SK-N-SH (cell line): ENCODE results near the gene DYNC1H1. TPM values are rescaled to one million over a fixed set of nuclear protein-coding genes. Genes with fewer than 3 reads are reported as not detected.

ENCODE experiments used
- CTCF ChIA-PET: fragments of 300-600, 350-600 bp; formaldehyde crosslinking; extraction: SDS; loops from one replicate; lab custom pipeline; 2021; lab: Yijun Ruan, JAX
- POLR2A ChIA-PET: fragments of 350-600 bp; sonication (Branson Sonifier 250); formaldehyde crosslinking; extraction: SDS; loops from one replicate; lab custom pipeline; 2020; ENCODE audit warnings: antibody characterized with exemption, inconsistent platforms; lab: Yijun Ruan, JAX
- DNase-seq: peaks from one replicate; pipeline ENCODE4 v3.0.0; 2012
- H2AFZ ChIP-seq: fragments of 200-600 bp; sonication (generic); 2 replicates; pipeline ENCODE4 v1.8.1; 2016; ENCODE audit warnings: antibody characterized with exemption, mild to moderate bottlenecking, low read depth
- H3F3A ChIP-seq: fragments of 200-600 bp; sonication (generic); replicated peaks from 2 replicates; pipeline ENCODE3; 2016; ENCODE audit warnings: antibody characterized with exemption, mild to moderate bottlenecking; ENCODE audit not compliant: insufficient read depth
- H3K27ac ChIP-seq, 2 experiments: fragments of 200-500 bp in 1 of 2; fragments of 200-600 bp in 1 of 2; sonication (Bioruptor generic) in 1 of 2; sonication (generic), shearing (Covaris generic) in 1 of 2; 2 replicates each; pipeline versions ENCODE4 v1.5.1 to v1.6.1; 2014 to 2016; ENCODE audit warnings: low read depth in 2 of 2, inconsistent platforms in 1 of 2, low read length in 1 of 2, mild to moderate bottlenecking in 1 of 2, mixed read lengths in 1 of 2
- H3K27me3 ChIP-seq: fragments of 200-600 bp; sonication (generic), shearing (Covaris generic); 2 replicates; pipeline ENCODE4 v1.6.1; 2016; ENCODE audit warnings: mixed run types; ENCODE audit not compliant: insufficient read depth
- H3K36me3 ChIP-seq, 2 experiments: fragments of 200-500 bp in 1 of 2; fragments of 200-600 bp in 1 of 2; sonication (Bioruptor generic) in 1 of 2; sonication (generic) in 1 of 2; replicated peaks in 1 of 2; 2 replicates each; pipeline versions ENCODE3 to v1.5.1; 2014 to 2016; ENCODE audit warnings: low read length in 1 of 2, mild to moderate bottlenecking in 1 of 2; ENCODE audit not compliant: insufficient read depth in 2 of 2, control insufficient read depth in 1 of 2
- H3K4me1 ChIP-seq, 2 experiments: fragments of 200-500 bp in 1 of 2; fragments of 200-600 bp in 1 of 2; sonication (Bioruptor generic) in 1 of 2; sonication (generic), shearing (Covaris generic) in 1 of 2; 2 replicates each; pipeline versions ENCODE4 v1.5.1 to v1.6.1; 2014 to 2016; ENCODE audit warnings: low read depth in 1 of 2, low read length in 1 of 2, mixed run types in 1 of 2; ENCODE audit not compliant: insufficient read depth in 2 of 2, control insufficient read depth in 1 of 2
- H3K4me2 ChIP-seq: fragments of 200-600 bp; sonication (generic), shearing (Covaris generic); 2 replicates; pipeline ENCODE4 v1.6.1; 2017; ENCODE audit warnings: mixed run types
- H3K4me3 ChIP-seq, 2 experiments: fragments of 200-500 bp in 1 of 2; fragments of 200-600 bp in 1 of 2; sonication (Bioruptor generic) in 1 of 2; sonication (generic), shearing (Covaris generic) in 1 of 2; 2 replicates each; pipeline versions ENCODE4 v1.5.1 to v1.8.1; 2014 to 2016; ENCODE audit warnings: low read depth in 2 of 2, inconsistent platforms in 1 of 2, low read length in 1 of 2, mild to moderate bottlenecking in 1 of 2, mixed read lengths in 1 of 2, moderate library complexity in 1 of 2
- H3K79me2 ChIP-seq: fragments of 200-600 bp; sonication (generic); 2 replicates; pipeline ENCODE4 v1.8.1; 2017; ENCODE audit warnings: mild to moderate bottlenecking; ENCODE audit not compliant: insufficient read depth
- H3K9ac ChIP-seq: fragments of 200-600 bp; sonication (generic); 2 replicates; pipeline ENCODE4 v1.6.1; 2017; ENCODE audit warnings: mixed run types
- H3K9me2 ChIP-seq: fragments of 200-600 bp; sonication (generic); 2 replicates; pipeline ENCODE4 v1.6.1; 2017; ENCODE audit warnings: mixed run types
- H3K9me3 ChIP-seq: fragments of 200-600 bp; sonication (generic); 2 replicates; pipeline ENCODE4 v1.6.1; 2017; ENCODE audit warnings: mixed run types, mild to moderate bottlenecking, moderate library complexity
- H4K20me1 ChIP-seq: fragments of 200-600 bp; sonication (generic); 2 replicates; pipeline ENCODE4 v1.6.1; 2017; ENCODE audit warnings: mild to moderate bottlenecking, mixed run types; ENCODE audit not compliant: insufficient read depth
- CHD2 ChIP-seq: fragments of 150-350 bp; IDR thresholded peaks from 2 replicates; pipeline ENCODE4 v1.6.1; 2018; ENCODE audit warnings: low read length; ENCODE audit not compliant: partially characterized antibody
- EP300 ChIP-seq, 2 experiments: IDR thresholded peaks; 2 replicates each; pipeline versions ENCODE4 v1.4.0 to v1.6.1; 2012; ENCODE audit warnings: borderline replicate concordance in 1 of 2, low read depth in 1 of 2, low read length in 1 of 2
- EZH2phosphoT487 ChIP-seq: fragments of 200-600 bp; sonication (generic); IDR thresholded peaks from 2 replicates; pipeline ENCODE4 v1.6.1; 2017; ENCODE audit warnings: low read depth, mixed run types, mild to moderate bottlenecking, antibody characterized with exemption, moderate library complexity, borderline replicate concordance
- FOSL2 ChIP-seq: IDR thresholded peaks from 2 replicates; pipeline ENCODE4 v1.4.0; 2012; ENCODE audit warnings: low read depth, mild to moderate bottlenecking, moderate library complexity, borderline replicate concordance
- FOXM1 ChIP-seq: IDR thresholded peaks from 2 replicates; pipeline ENCODE4 v1.4.0; 2012; ENCODE audit warnings: low read depth, mild to moderate bottlenecking
- NFIC ChIP-seq: IDR thresholded peaks from 2 replicates; pipeline ENCODE4 v1.4.0; 2012; ENCODE audit warnings: borderline replicate concordance
- NRF1 ChIP-seq: IDR thresholded peaks from 2 replicates; pipeline ENCODE4 v1.6.1; 2012; ENCODE audit warnings: low read depth, mild to moderate bottlenecking, low read length
- POLR2AphosphoS5 ChIP-seq: IDR thresholded peaks from 2 replicates; pipeline ENCODE4 v1.6.1; 2012; ENCODE audit warnings: low read depth, low read length
- RXRA ChIP-seq: IDR thresholded peaks from 2 replicates; pipeline ENCODE4 v1.4.0; 2012; ENCODE audit warnings: low read depth, mild to moderate bottlenecking, borderline replicate concordance
- SIN3A ChIP-seq: IDR thresholded peaks from 2 replicates; pipeline ENCODE4 v1.6.1; 2012; ENCODE audit warnings: low read depth, mild to moderate bottlenecking, low read length, moderate library complexity, borderline replicate concordance
- WGBS: methylation state at CpG from one replicate; pipeline ENCODE4 v1.1.6; 2017; ENCODE audit warnings: low lambda C conversion rate; 5-methylcytosine and 5-hydroxymethylcytosine counted together
- polyA plus RNA-seq, 3 experiments: library from polyadenylated mRNA; depleted of rRNA; stranded (reverse); fragments of >200 nt; gene quantifications; 2 replicates each; pipeline ENCODE4 v1.2.3, GENCODE V29; 2012
- TF ChIP-seq, protein P1 (sequence below): IDR thresholded peaks from 2 replicates; pipeline ENCODE4; 2012
- TF ChIP-seq, protein P2 (sequence below): fragments of 200-600 bp; sonication (generic); IDR thresholded peaks from 2 replicates; pipeline ENCODE4 v1.6.1; 2017; ENCODE audit warnings: antibody characterized with exemption, mild to moderate bottlenecking, moderate library complexity
- TF ChIP-seq, protein P3 (sequence below): IDR thresholded peaks from 2 replicates; pipeline ENCODE4 v1.4.0; 2012; ENCODE audit warnings: low read depth
- TF ChIP-seq, protein P4 (sequence below): fragments of 150-350 bp; IDR thresholded peaks from 2 replicates; pipeline ENCODE4 v1.6.1; 2017; ENCODE audit warnings: antibody characterized with exemption, low read length, low read depth, borderline replicate concordance
- TF ChIP-seq, protein P5 (sequence below): IDR thresholded peaks from 2 replicates; pipeline ENCODE4 v1.6.1; 2012; ENCODE audit warnings: mild to moderate bottlenecking, low read depth, low read length, moderate library complexity

Gene DYNC1H1
- polyA plus RNA-seq, 1 of the 3 experiments (the other 2 are of a cell fraction) = 140 TPM

DNA sequence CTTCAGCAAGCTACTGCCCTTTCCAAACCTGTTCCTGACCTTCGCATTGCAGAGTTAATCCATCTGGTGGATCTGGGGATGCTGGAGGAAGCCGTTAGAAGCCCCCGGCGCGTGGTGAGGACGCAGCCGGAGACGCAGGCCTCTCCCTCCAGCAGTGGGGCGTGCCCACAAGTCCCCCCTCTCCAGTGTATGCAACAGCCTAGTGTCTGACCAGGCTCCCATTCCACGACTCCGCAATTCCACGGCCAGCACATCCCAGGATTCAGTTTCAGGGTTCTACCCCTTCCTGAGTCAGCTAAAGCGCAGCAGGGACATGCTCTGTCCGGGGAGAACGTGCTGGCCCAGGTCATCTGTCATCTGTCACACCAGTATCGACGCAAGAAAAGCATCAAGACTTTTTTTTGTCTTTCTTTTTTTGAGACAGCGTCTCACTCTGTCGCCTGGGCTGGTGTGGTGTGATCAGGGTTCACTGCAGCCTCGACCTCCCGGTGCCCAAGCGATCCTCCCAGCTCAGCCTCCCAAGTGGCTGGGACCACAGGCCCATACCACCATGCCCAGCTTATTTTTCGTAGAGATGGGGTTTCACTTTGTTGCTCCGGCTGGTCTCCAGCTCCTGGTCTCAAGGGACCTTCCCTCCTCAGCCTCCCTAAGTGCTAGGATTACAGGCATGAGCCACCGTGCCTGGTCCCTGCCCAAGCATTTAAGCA is 8.0 kb upstream of the DYNC1H1 start:
- DNase-seq = no peak
- 76% methylated on average over 22 of the region's 25 CpGs for WGBS
- no peak overlapping the region for H3K4me2 ChIP-seq
- no peaks in the 10 kb centered on the region for H3K27me3 ChIP-seq
- peaks cover 0 to 4% of the 10 kb centered on the region in 2 experiments; a peak in 1 of 4 replicates for H3K4me1 ChIP-seq
- H3K9ac ChIP-seq = no peak overlapping the region
- ChIA-PET CTCF (interaction anchor here (0.7 to 1.2 kb wide), 2 partner anchors 90 to 186 kb away, joined by 3 to 9 read pairs; no protein-coding TSS in a partner anchor), POLR2A (no interaction called here)
- H3F3A ChIP-seq = peaks cover 3% of the 10 kb centered on the region
- H4K20me1 ChIP-seq = no peaks in the 10 kb centered on the region
- no peak for TF ChIP-seq SIN3A
- TF ChIP-seq NFIC = no peak
- H3K79me2 ChIP-seq = no peaks in the 10 kb centered on the region
- H3K9me3 ChIP-seq = no peaks in the 10 kb centered on the region
- H2AFZ ChIP-seq = no peak overlapping the region
- H3K4me3 ChIP-seq = no peak overlapping the region
- no peak overlapping the region for H3K27ac ChIP-seq
- no peaks in the 10 kb centered on the region for H3K9me2 ChIP-seq
- H3K36me3 ChIP-seq = no peaks in the 10 kb centered on the region

DNA sequence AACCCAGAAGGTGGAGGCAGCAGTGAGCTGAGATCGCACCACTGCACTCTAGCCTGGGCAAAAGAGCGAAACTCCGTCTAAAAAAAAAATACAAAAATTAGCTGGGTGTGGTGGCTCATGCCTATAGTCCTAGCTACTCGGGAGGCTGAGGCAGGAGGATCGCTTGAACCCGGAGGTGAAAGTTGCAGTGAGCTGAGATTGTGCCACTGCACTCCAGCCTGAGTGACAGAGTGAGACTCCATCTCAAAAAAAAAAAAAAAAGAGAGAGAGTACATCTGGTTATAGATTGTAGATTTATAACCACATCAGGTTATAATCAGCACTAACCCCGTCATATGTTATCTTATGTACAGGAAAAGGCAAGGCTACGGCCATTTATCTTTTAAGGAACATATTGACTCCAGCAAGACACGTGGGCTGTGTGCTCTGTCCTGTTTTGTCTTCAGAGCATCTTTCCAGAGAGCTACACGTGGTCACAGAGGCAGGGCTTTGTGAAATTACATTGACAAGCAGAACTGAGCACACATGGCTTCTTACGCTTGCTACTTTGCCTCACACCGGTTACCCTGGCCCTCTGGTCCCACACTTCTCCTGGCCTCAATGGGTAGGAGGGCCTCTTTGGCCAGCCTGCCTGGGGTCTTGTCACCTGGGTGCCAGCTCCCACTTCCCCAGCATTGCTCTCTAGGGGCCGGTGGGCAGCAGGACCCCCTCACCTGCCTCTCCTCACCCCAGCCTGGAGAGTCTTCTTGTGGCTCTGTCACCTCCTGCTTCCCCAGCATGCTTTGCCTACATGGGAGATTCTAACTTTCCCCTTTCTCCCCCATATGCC is 6.8 kb upstream of the DYNC1H1 start:
- H3K4me1 ChIP-seq = peaks cover 9 to 16% of the 10 kb centered on the region in 2 experiments; a peak in 3 of 4 replicates
- H3K27me3 ChIP-seq = no peaks in the 10 kb centered on the region
- no peak overlapping the region for H2AFZ ChIP-seq
- H3K9me2 ChIP-seq = no peaks in the 10 kb centered on the region
- H3K4me2 ChIP-seq = no peak overlapping the region
- CTCF ChIA-PET = interaction anchor here (0.6 to 1.7 kb wide), 4 partner anchors 89 to 250 kb away, joined by 3 to 12 read pairs (median 4); no protein-coding TSS in a partner anchor
- H3K79me2 ChIP-seq = no peaks in the 10 kb centered on the region
- no peaks in the 10 kb centered on the region for H4K20me1 ChIP-seq
- H3K27ac ChIP-seq = no peak overlapping the region
- TF ChIP-seq, protein P1, sequence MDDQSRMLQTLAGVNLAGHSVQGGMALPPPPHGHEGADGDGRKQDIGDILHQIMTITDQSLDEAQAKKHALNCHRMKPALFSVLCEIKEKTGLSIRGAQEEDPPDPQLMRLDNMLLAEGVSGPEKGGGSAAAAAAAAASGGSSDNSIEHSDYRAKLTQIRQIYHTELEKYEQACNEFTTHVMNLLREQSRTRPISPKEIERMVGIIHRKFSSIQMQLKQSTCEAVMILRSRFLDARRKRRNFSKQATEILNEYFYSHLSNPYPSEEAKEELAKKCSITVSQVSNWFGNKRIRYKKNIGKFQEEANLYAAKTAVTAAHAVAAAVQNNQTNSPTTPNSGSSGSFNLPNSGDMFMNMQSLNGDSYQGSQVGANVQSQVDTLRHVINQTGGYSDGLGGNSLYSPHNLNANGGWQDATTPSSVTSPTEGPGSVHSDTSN = no peak
- no peak for TF ChIP-seq FOSL2
- TF ChIP-seq, protein P2, sequence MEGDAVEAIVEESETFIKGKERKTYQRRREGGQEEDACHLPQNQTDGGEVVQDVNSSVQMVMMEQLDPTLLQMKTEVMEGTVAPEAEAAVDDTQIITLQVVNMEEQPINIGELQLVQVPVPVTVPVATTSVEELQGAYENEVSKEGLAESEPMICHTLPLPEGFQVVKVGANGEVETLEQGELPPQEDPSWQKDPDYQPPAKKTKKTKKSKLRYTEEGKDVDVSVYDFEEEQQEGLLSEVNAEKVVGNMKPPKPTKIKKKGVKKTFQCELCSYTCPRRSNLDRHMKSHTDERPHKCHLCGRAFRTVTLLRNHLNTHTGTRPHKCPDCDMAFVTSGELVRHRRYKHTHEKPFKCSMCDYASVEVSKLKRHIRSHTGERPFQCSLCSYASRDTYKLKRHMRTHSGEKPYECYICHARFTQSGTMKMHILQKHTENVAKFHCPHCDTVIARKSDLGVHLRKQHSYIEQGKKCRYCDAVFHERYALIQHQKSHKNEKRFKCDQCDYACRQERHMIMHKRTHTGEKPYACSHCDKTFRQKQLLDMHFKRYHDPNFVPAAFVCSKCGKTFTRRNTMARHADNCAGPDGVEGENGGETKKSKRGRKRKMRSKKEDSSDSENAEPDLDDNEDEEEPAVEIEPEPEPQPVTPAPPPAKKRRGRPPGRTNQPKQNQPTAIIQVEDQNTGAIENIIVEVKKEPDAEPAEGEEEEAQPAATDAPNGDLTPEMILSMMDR = no peak
- no peak for TF ChIP-seq POLR2AphosphoS5
- TF ChIP-seq, protein P3, sequence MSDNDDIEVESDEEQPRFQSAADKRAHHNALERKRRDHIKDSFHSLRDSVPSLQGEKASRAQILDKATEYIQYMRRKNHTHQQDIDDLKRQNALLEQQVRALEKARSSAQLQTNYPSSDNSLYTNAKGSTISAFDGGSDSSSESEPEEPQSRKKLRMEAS = no peak
- TF ChIP-seq RXRA = no peak
- TF ChIP-seq FOXM1 = no peak
- TF ChIP-seq, protein P4, sequence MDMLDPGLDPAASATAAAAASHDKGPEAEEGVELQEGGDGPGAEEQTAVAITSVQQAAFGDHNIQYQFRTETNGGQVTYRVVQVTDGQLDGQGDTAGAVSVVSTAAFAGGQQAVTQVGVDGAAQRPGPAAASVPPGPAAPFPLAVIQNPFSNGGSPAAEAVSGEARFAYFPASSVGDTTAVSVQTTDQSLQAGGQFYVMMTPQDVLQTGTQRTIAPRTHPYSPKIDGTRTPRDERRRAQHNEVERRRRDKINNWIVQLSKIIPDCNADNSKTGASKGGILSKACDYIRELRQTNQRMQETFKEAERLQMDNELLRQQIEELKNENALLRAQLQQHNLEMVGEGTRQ = no peak
- no peak for TF ChIP-seq EZH2phosphoT487
- no peak for TF ChIP-seq CHD2
- TF ChIP-seq EP300 (IDR thresholded peaks at IDR 0.05; ENCODE audit: borderline replicate concordance in 1 of 2, low read depth in 1 of 2, low read length in 1 of 2) = no peak
- TF ChIP-seq NRF1 = no peak
- TF ChIP-seq, protein P5, sequence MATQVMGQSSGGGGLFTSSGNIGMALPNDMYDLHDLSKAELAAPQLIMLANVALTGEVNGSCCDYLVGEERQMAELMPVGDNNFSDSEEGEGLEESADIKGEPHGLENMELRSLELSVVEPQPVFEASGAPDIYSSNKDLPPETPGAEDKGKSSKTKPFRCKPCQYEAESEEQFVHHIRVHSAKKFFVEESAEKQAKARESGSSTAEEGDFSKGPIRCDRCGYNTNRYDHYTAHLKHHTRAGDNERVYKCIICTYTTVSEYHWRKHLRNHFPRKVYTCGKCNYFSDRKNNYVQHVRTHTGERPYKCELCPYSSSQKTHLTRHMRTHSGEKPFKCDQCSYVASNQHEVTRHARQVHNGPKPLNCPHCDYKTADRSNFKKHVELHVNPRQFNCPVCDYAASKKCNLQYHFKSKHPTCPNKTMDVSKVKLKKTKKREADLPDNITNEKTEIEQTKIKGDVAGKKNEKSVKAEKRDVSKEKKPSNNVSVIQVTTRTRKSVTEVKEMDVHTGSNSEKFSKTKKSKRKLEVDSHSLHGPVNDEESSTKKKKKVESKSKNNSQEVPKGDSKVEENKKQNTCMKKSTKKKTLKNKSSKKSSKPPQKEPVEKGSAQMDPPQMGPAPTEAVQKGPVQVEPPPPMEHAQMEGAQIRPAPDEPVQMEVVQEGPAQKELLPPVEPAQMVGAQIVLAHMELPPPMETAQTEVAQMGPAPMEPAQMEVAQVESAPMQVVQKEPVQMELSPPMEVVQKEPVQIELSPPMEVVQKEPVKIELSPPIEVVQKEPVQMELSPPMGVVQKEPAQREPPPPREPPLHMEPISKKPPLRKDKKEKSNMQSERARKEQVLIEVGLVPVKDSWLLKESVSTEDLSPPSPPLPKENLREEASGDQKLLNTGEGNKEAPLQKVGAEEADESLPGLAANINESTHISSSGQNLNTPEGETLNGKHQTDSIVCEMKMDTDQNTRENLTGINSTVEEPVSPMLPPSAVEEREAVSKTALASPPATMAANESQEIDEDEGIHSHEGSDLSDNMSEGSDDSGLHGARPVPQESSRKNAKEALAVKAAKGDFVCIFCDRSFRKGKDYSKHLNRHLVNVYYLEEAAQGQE = no peak
- no peaks in the 10 kb centered on the region for H3K9me3 ChIP-seq
- no peak for DNase-seq
- H3K9ac ChIP-seq = no peak overlapping the region
- no peaks in the 10 kb centered on the region for H3K36me3 ChIP-seq
- POLR2A ChIA-PET = interaction anchor here (0.7 kb wide), 1 partner anchor 142 kb away, joined by 4 read pairs; no protein-coding TSS in a partner anchor
- WGBS = 81% methylated on average over 13 of the region's 13 CpGs
- peaks cover 9% of the 10 kb centered on the region for H3F3A ChIP-seq
- H3K4me3 ChIP-seq = no peak overlapping the region
